ENCODE results near the gene GINS3. TPM values are rescaled to one million over a fixed set of nuclear protein-coding genes. Genes with fewer than 3 reads are reported as not detected.

Gene GINS3
- total RNA-seq, 1 experiment from 2014 or later: 30.5 TPM

GRCh38 chr16:58425756-58426494 is 33.7 kb downstream of the GINS3 start:
- DNase-seq (ENCODE audit: low spot score): no peak

- peak; percentile 33 for DNase-seq (ENCODE audit: low spot score)
These were observed 34.7 kb downstream of the GINS3 start for GRCh38 chr16:58426966-58427365.

GRCh38 chr16:58428621-58429542 is 36.6 kb downstream of the GINS3 start:
- no peak for DNase-seq (ENCODE audit: low spot score)

DNA sequence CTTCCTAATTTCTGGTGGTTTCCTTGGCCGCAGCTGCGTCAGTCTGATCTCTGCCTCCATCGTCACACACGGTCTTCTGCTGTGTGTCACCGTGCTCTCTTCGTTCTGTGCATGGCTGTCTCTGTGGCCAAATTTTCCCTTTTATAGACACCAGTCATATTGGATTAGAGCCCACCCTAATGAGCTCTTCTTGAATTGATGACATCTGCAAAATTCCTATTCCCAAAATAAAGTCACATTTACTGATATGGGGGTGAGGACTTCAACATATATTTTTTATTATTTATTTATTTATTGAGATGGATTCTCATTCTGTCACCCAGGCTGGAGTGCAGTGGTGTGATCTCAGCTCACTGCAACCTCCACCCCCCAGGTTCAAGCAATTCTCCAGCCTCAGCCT is 38.4 kb downstream of the GINS3 start:
- DNase-seq (ENCODE audit: low spot score): no peak

DNA sequence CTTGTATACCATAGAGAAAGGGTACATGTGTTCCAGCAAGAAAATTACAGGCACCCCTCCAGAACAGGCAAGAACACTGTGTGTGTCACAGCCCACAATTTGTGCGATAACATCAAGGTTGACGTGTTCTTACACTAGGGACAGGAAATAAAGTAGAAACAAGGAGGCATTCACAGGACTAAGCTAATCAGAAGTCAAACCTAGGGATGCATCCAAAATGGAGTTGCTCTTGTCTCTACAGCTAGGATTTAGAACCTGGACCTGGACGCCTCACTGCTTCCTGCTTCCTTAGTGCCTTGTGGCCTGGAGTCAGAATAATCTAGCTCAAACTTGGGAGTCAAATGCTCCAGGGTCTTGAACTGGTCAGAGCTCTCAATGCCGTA is 41.3 kb downstream of the GINS3 start:
- no peak for DNase-seq (ENCODE audit: low spot score)

DNA sequence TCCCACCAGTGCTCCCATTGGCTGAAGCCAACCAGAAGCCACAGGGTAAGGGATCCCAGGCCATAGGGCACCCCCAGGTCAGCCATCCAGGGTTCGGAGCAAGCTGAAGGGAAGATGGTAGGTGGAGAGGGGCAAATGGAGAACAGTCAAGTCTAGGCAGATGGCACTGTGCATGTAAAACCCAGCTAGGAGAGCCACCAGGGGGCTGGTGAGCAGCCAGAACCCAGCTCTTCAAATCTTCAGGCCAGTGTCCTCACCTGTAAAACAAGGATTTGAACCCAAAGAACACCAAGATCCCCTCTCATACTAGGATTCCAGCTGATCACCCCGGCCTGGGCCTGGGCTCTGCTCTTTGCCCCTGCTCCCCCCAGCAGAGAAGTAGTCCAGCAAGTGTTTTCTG is 43.5 kb downstream of the GINS3 start:
- no peak for DNase-seq (ENCODE audit: low spot score)

DNA sequence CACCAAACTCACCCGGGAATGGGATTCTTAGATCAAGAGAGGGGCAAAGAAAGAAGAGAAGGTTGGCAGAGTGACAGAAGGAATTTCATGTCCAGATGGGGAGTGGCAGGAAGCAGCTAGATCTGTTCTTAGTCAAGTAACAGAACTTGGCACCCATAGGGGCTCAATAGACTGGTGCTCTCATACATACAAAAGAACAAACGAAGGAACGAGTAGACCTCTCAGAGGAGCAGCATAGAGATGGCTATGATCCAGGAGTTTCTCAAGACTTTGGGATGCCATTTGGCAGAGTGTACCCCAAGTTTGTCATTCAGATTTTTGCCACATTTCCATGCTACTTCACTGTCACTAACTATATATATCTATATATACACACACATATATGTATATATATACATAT is 47.9 kb downstream of the GINS3 start:
- no peak for DNase-seq (ENCODE audit: low spot score)

DNA sequence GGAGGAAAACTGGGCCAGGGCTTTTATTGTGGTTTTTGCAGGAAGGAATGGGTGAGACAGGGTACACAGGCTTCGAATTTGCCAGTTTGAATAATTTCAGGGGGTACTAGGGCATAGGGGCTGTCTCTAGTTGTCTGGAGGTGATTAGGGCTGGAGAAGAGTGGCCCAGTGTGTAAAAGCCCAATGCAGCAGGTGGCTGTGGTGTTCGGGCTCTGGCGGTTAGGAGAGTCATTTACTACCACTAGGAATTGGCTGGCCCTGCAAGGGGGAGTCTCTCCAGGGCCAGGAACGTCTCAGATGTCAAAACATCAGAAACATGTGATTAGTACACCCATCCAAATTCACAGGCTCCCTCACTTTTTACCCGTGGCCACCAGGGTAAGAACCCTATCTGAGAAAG is 50.3 kb downstream of the GINS3 start:
- DNase-seq (ENCODE audit: low spot score): no peak

- no peak for DNase-seq (ENCODE audit: low spot score)
These were observed 51.5 kb downstream of the GINS3 start for GRCh38 chr16:58443783-58444182.

DNA sequence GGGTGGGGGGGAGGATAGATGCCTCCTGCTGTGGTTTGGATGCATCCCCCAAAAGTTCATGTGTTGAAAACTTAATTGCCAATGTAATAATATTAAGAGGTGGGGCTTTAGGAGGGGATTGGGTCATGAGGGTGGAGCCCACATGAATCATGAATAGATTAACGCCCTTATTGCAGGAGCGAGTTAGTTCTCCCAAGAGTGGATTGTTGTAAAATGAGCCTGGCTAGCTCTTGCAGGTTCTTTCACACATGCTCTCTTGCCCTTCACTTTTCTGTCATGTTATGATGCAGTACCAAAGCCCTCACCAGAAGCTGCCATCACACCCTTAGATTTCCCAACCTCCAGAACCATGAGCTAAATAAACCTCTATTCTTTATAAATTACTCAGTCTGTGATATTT is 52.0 kb downstream of the GINS3 start:
- no peak for DNase-seq (ENCODE audit: low spot score)

- no peak for DNase-seq (ENCODE audit: low spot score)
These were observed 56.6 kb downstream of the GINS3 start for GRCh38 chr16:58448890-58449289.

DNA sequence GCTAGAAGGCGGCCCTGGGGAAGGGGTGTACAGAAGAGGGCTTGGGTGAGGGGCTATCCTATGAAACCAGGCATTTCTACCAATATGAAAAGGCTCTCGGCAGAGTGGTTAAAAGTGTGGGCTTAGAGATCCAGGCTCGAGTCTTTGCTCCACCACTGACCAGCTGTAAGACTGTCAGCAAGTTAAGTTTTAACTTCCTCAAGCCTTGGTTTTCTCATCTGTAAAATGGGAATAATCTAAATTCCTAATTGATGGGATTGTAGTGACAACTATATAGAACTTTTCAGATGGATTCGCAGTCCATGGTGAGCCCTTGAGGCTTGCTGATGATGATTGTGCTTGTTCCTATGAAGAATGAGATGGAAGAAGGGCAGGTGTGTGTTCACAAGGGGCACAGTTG is 57.0 kb downstream of the GINS3 start:
- no peak for DNase-seq (ENCODE audit: low spot score)

GRCh38 chr16:58449768-58450167 is 57.5 kb downstream of the GINS3 start:
- peak; percentile 24 for DNase-seq (ENCODE audit: low spot score)

GRCh38 chr16:58450590-58450989 is 58.3 kb downstream of the GINS3 start:
- DNase-seq (ENCODE audit: low spot score): no peak

- DNase-seq (ENCODE audit: low spot score): no peak
These were observed 59.0 kb downstream of the GINS3 start for GRCh38 chr16:58451265-58451689.

GRCh38 chr16:58451945-58452401 is 59.7 kb downstream of the GINS3 start:
- peak; percentile 96 for DNase-seq (ENCODE audit: low spot score)

GRCh38 chr16:58452640-58453039 is 60.4 kb downstream of the GINS3 start:
- DNase-seq (ENCODE audit: low spot score): no peak

DNA sequence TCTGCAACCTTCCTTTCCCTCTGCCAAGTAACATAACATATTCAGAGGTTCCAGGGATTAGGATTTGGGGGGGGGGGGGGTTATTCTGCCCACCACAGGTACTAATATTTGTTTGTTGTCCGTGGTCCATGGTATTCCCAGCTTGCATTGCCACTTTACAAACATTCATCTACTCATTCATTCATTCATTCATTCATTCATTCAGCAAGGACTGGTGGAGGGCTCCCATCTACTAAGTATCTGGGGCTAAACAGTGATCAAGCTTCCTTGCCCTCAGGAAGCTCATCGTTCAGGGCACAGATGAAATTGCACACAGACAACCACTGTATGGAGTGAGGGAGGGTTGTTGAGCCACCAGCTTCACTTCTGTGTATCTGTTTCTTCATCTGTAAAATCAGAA is 61.9 kb downstream of the GINS3 start:
- DNase-seq (ENCODE audit: low spot score): no peak

DNA sequence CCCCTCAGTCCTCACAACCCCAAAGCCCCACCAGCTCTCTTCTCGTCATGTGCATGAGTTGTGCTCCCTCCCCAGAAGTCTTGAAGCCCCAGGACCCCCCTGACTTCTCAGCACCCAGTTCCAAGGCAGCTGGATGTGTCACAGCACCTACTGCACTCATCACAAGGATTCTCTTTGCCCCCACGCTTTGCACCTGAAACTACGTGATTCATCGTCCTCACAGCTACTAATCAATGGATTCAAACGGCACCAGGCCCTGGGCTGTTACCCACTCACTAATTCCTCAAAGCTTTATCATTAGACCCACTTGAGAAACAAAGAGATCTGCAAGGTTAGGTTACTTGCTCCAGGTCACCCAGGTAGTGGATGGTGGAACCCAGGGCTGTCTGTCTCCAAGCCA is 62.6 kb downstream of the GINS3 start:
- DNase-seq (ENCODE audit: low spot score): no peak

Data from A172 (cell line).